Measurements from ENCODE around the gene RAB28.

Gene RAB28

DNA sequence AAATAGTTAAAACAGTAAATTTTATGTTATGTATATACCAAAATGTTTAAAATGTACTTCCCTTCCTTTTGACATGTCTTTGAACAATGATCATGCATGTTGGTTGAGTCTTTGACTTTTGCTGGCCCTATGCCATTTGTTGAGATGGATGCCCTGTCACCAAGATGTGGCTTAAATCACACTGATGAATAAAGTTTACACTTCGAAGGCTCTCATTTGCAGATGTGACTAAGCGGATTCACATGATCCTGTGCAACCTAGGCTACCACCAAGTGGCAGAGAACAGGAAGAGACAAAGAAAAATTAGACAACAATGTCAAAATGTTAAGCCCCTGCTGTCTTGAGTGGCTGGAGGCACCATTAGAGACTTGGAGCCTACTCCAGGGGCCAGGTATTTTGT, 139.9 kb downstream of the RAB28 start:
- Mint-ChIP-seq H3K27me3 (ENCODE audit: low read depth) (no peaks in the 10 kb centered on the region), H3K4me1 (peaks cover 5% of the 10 kb centered on the region), H3K9me3 (no peaks in the 10 kb centered on the region), H3K36me3 (ENCODE audit: low read depth) (peaks cover 1% of the 10 kb centered on the region), H3K27ac (no peak overlapping the region), H3K4me3 (no peak overlapping the region)
- no peak for TF ChIP-seq CTCF (IDR thresholded peaks at IDR 0.05; ENCODE audit: unreplicated experiment in 3 of 3)

GRCh38 chr4:13340672-13341071, 143.5 kb downstream of the RAB28 start:
- Mint-ChIP-seq H3K36me3 (ENCODE audit: low read depth) (peaks cover 15% of the 10 kb centered on the region), H3K4me1 (peaks cover 5% of the 10 kb centered on the region), H3K4me3 (no peak overlapping the region), H3K27me3 (ENCODE audit: low read depth) (no peaks in the 10 kb centered on the region), H3K27ac (no peak overlapping the region), H3K9me3 (no peaks in the 10 kb centered on the region)
- no peak for TF ChIP-seq CTCF (IDR thresholded peaks at IDR 0.05; ENCODE audit: unreplicated experiment in 3 of 3)

DNA sequence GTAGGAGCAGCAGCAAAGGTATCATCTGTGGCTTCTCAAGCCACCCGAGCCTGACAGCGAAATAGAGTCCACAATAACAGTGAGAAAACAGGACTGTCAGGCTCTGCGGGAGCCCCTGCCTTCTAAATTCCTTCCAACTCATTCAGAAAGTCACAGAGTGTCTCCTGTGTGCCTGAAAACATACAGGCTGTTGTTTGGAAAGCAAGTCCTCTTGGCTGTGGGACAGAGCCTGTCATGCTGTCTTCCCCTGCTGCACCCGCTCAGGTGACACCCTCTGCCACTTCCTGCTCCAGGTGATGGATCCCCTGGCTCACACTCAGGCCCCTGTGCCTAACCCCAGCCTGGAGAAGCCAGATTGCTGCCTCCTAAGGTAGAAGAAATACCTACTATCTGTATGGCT, 152.3 kb downstream of the RAB28 start:
- Mint-ChIP-seq H3K9me3 (no peaks in the 10 kb centered on the region), H3K4me3 (no peak overlapping the region), H3K4me1 (no peaks in the 10 kb centered on the region), H3K27ac (no peak overlapping the region), H3K36me3 (ENCODE audit: low read depth) (peaks cover 2% of the 10 kb centered on the region), H3K27me3 (ENCODE audit: low read depth) (no peaks in the 10 kb centered on the region)
- TF ChIP-seq CTCF (IDR thresholded peaks at IDR 0.05; ENCODE audit: unreplicated experiment in 3 of 3) = no peak

- Mint-ChIP-seq H3K27me3 (ENCODE audit: low read depth) (no peaks in the 10 kb centered on the region), H3K4me1 (no peaks in the 10 kb centered on the region), H3K4me3 (no peak overlapping the region), H3K27ac (no peak overlapping the region), H3K36me3 (ENCODE audit: low read depth) (no peaks in the 10 kb centered on the region), H3K9me3 (no peaks in the 10 kb centered on the region)
- no peak for TF ChIP-seq CTCF (IDR thresholded peaks at IDR 0.05; ENCODE audit: unreplicated experiment in 3 of 3)
These were observed 154.2 kb downstream of the RAB28 start for GRCh38 chr4:13329963-13330362.

DNA sequence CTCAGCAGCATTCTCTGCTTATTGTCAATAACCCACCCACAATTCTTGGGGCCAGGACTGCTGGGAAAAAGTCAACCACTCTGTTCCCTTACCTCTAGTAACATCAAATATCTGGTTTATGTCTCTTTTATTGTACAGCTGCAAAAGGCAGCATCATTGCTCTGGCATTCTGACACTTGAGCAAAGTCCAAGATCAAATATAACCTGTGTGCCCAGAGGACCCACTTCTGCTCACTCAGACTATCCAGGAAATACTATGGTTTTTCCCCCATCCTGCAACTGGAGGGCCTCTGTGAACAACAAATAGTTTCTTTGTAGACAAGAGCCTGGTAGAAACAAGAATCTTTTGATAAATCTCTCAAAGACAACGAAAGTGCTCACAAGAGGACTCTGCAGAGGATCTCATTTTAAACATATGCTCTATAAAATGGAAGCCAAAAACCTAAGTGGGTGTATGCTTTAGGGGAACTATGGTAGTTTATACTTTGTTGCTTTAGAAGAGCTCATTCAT, 154.7 kb downstream of the RAB28 start:
- no peaks in the 10 kb centered on the region for H3K27me3 Mint-ChIP-seq (ENCODE audit: low read depth)

More for the DNA sequence above, 154.7 kb downstream of the RAB28 start:
- no peak overlapping the region for H3K4me3 Mint-ChIP-seq
- no peak overlapping the region for H3K27ac Mint-ChIP-seq
- no peaks in the 10 kb centered on the region for H3K36me3 Mint-ChIP-seq (ENCODE audit: low read depth)
- no peaks in the 10 kb centered on the region for H3K4me1 Mint-ChIP-seq
- TF ChIP-seq CTCF (IDR thresholded peaks at IDR 0.05; ENCODE audit: unreplicated experiment in 3 of 3) = no peak
- no peaks in the 10 kb centered on the region for H3K9me3 Mint-ChIP-seq

All from nephron (organoid).